Right lobe of liver (tissue), 6 donors: ENCODE data around the gene PRICKLE1. TPM values are rescaled to one million over a fixed set of nuclear protein-coding genes. Genes with fewer than 3 reads are reported as not detected.

Experiments
- ATAC-seq, 4 donors: fragments of 200-7000 bp; cut with Tn5 transposase; one replicate each; pipeline ENCODE4 v1.9.1; 2020; ENCODE audit warnings: mild to moderate bottlenecking in 4 of 4, moderate library complexity in 4 of 4
- DNase-seq, 3 donors: peaks; one replicate each; pipeline ENCODE4 v3.0.0-alpha.2; 2020
- H3K27ac ChIP-seq, 3 donors: fragments of 200-600 bp; one replicate each; pipeline ENCODE4 v1.8.0; 2022
- H3K27me3 ChIP-seq, 2 donors: fragments of 200-600 bp; one replicate each; pipeline ENCODE4 v1.8.0; 2022
- H3K36me3 ChIP-seq, 4 donors: fragments of 200-600 bp; sonication (generic) in 1 of 4; one replicate each; pipeline versions ENCODE4 v1.5.1 to v1.8.0; 2017 to 2022; ENCODE audit warnings: control low read depth in 1 of 4
- H3K4me1 ChIP-seq, 4 donors: fragments of 200-600 bp; sonication (generic) in 1 of 4; one replicate each; pipeline versions ENCODE4 v1.5.1 to v1.8.0; 2017 to 2022; ENCODE audit warnings: control low read depth in 1 of 4
- H3K4me3 ChIP-seq, 3 donors: fragments of 200-600 bp; one replicate each; pipeline ENCODE4 v1.8.0; 2022
- H3K9me3 ChIP-seq, 4 donors: fragments of 200-600 bp; sonication (generic) in 1 of 4; one replicate each; pipeline versions ENCODE4 v1.5.1 to v1.8.0; 2017 to 2022; ENCODE audit warnings: control low read depth in 1 of 4
- POLR2A ChIP-seq: fragments of 450-650 bp; IDR thresholded peaks from one replicate; pipeline ENCODE4 v1.6.1; 2017; ENCODE audit warnings: antibody characterized with exemption, mild to moderate bottlenecking
- WGBS: methylation state at CpG from one replicate; pipeline ENCODE4 v1.1.6; 2018; ENCODE audit warnings: low coverage, low lambda C conversion rate; ENCODE audit not compliant: insufficient coverage; ENCODE audit errors: missing lambda C conversion rate; 5-methylcytosine and 5-hydroxymethylcytosine counted together
- intact Hi-C, 2 donors: fragments of 100-400 bp; cut with DNase I; formaldehyde crosslinking; loops; one replicate each; pipeline versions ENCODE4 v1.11.2 to v1.14.1; 2022
- total RNA-seq, 6 experiments: library from RNA; depleted of rRNA in 2 of 6; stranded (reverse); fragments of >200 nt in 2 of 6; fragmentation: NEBNext Ultra II Directional in 3 of 6; extraction: Animal tissue kit (Norgen Biotek cat#: 25700) in 3 of 6; gene quantifications; one replicate each; pipeline versions ENCODE4 v1.1.0 to v1.2.4, GENCODE V29; 2016 to 2023
- TF ChIP-seq, protein P1 (sequence below), 4 donors: fragments of 200-600 bp in 3 of 4; fragments of 450-650 bp in 1 of 4; IDR thresholded peaks; one replicate each; pipeline versions ENCODE4 v1.5.1 to v1.8.0; 2016 to 2022; ENCODE audit warnings: antibody characterized with exemption in 4 of 4, mild to moderate bottlenecking in 2 of 4
- donor health status: DM: no; HTN: yes; CAD: no.
- donor health status: DM: no; HTN: no; CAD: no.
- donor health status: DM: no; HTN: no; CAD: no.
- donor health status: DM: no; HTN: yes; CAD: no.
- donor health status: DM: no; HTN: yes; CAD: no.

The PRICKLE1 gene
- total RNA-seq, 6 experiments from 2014 or later: 0.79 to 2.9 (median 1.1) TPM

DNA sequence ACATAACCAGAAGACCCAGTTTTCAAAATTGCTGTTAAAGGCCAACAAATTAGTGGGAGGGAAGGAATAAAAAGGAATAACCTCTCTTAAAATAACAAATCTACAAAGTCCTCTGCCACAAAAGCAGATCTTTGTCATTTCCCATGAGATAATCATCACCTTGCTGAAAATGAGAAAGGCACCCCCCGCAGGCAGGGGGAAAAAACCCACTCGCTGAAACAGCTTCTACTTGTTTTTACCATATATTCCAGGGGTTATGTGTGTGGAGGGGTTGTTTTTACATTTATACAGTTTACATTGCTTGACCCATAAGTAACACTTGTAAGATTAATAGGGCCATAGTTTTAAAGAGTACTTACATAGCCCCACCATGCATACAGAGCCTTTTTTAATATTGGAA lies 131.0 kb downstream of the PRICKLE1 start:
- no peaks in the 10 kb centered on the region for H3K36me3 ChIP-seq
- no peaks in the 10 kb centered on the region for H3K4me1 ChIP-seq
- TF ChIP-seq POLR2A: no peak
- TF ChIP-seq, protein P1, sequence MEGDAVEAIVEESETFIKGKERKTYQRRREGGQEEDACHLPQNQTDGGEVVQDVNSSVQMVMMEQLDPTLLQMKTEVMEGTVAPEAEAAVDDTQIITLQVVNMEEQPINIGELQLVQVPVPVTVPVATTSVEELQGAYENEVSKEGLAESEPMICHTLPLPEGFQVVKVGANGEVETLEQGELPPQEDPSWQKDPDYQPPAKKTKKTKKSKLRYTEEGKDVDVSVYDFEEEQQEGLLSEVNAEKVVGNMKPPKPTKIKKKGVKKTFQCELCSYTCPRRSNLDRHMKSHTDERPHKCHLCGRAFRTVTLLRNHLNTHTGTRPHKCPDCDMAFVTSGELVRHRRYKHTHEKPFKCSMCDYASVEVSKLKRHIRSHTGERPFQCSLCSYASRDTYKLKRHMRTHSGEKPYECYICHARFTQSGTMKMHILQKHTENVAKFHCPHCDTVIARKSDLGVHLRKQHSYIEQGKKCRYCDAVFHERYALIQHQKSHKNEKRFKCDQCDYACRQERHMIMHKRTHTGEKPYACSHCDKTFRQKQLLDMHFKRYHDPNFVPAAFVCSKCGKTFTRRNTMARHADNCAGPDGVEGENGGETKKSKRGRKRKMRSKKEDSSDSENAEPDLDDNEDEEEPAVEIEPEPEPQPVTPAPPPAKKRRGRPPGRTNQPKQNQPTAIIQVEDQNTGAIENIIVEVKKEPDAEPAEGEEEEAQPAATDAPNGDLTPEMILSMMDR (IDR thresholded peaks at IDR 0.05): no peak
- WGBS: 91% methylated on average over 2 of the region's 2 CpGs
- no peaks in the 10 kb centered on the region for H3K9me3 ChIP-seq
- DNase-seq: no peak
- intact Hi-C loops: no loop called here
- no peak overlapping the region for H3K27ac ChIP-seq
- ATAC-seq: no peak
- H3K4me3 ChIP-seq: no peak overlapping the region
- H3K27me3 ChIP-seq: no peaks in the 10 kb centered on the region

DNA sequence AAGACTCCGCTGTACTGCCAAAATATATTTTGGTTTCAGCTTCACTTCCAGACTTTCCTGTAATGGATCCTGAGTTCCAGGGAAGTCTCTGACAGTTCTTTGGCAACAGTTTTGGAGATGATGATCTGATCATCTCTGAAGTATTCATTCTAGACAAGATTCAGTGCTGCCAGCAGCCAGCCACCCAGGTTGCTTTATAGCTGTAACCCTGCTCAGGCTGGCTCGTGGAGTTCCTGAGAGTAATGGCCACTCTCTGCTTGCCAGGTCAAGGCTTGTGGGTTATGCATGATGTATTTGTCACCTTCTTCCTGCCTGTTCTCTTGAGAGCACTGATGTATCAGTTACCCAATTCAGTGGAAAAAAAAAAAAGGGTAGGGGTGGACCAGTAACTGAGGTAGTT lies 139.3 kb downstream of the PRICKLE1 start:
- peaks cover 0 to 9% (median 4%) of the 10 kb centered on the region in 4 donors for H3K36me3 ChIP-seq
- intact Hi-C loops: no loop called here
- H3K27ac ChIP-seq: no peak overlapping the region
- TF ChIP-seq, protein P1 (IDR thresholded peaks at IDR 0.05): no peak
- TF ChIP-seq POLR2A: no peak
- H3K27me3 ChIP-seq: no peaks in the 10 kb centered on the region
- DNase-seq: no peak
- no peak overlapping the region for H3K4me3 ChIP-seq
- H3K4me1 ChIP-seq: no peaks in the 10 kb centered on the region
- ATAC-seq: no peak
- 71% methylated on average over 1 of the region's 2 CpGs for WGBS
- no peaks in the 10 kb centered on the region for H3K9me3 ChIP-seq

DNA sequence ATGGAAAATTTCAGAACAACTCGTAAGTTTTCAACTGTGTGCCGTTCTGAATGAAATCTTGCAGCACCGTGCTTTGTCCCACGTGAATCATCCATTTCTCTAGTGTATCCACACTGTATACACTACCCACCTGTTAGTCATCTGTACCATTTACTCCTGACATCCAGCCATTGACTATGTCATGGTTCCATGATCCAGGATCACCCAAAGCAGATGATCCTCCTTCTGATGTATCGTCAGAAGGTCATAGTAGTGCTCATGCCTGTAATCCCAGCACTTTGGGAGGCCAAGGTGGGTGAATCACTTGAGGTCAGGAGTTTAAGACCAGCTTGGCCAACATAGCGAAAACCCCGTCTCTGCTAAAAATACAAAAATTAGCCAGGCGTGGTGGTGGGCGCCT lies 140.7 kb downstream of the PRICKLE1 start:
- no peaks in the 10 kb centered on the region for H3K4me1 ChIP-seq
- H3K36me3 ChIP-seq: peaks cover 0 to 9% (median 4%) of the 10 kb centered on the region in 4 donors
- H3K9me3 ChIP-seq: no peaks in the 10 kb centered on the region
- intact Hi-C loops: no loop called here
- ATAC-seq: no peak
- no peak overlapping the region for H3K4me3 ChIP-seq
- H3K27ac ChIP-seq: no peak overlapping the region
- 100% methylated on average over 7 of the region's 9 CpGs for WGBS
- DNase-seq: no peak
- H3K27me3 ChIP-seq: no peaks in the 10 kb centered on the region
- TF ChIP-seq POLR2A: no peak
- TF ChIP-seq, protein P1 (IDR thresholded peaks at IDR 0.05): no peak

DNA sequence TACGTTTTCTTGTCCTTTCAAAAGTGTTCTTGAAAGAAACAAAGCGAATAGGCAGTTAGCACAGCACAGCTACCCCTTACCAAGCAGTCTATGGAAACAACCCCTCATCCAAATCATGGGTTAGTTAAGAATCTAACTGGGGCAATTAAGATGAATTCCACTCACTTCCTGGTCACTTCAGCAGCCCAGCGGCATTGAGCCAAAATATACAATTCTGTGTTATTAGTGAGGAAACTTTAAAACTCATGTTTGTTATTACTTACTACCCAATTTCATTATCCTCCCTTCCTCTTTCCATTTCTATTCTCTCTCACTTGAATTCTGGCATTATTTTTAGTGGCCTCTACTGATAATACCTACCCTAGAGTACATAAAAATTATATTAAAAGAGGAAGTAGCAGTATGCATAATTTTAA lies 142.2 kb downstream of the PRICKLE1 start:
- ATAC-seq (no peak), DNase-seq (no peak)
- Histone ChIP-seq H3K4me1 (no peaks in the 10 kb centered on the region), H3K36me3 (peaks cover 0 to 14% (median 4%) of the 10 kb centered on the region in 4 donors), H3K27ac (no peak overlapping the region), H3K9me3 (no peaks in the 10 kb centered on the region), H3K4me3 (no peak overlapping the region), H3K27me3 (no peaks in the 10 kb centered on the region)
- intact Hi-C loops: no loop called here
- 80% methylated on average over 3 of the region's 3 CpGs for WGBS
- TF ChIP-seq POLR2A: no peak
- TF ChIP-seq, protein P1 (IDR thresholded peaks at IDR 0.05): no peak

DNA sequence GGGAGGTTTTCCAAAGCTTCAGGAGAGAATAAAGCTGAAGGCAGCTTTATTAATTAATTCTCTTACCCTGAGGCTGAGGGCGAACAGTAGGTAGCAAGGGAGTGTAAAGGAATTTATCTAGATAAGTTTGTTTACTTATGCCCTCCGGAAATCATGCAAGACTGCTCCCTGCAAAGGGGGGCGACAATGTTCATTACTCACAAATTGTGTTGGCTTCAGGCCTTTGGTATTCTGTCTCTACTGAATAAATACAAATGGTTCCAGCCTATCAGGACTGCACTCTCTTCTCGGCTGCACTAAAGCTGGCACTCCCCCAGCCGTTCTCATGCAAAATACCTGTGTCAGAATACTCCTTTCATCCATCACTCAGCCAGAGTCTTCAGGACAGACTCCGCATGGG lies 142.8 kb downstream of the PRICKLE1 start:
- Histone ChIP-seq H3K27me3 (no peaks in the 10 kb centered on the region), H3K9me3 (no peaks in the 10 kb centered on the region), H3K4me3 (no peak overlapping the region), H3K36me3 (peaks cover 0 to 15% (median 4%) of the 10 kb centered on the region in 4 donors), H3K27ac (no peak overlapping the region), H3K4me1 (no peaks in the 10 kb centered on the region)
- TF ChIP-seq POLR2A: no peak
- TF ChIP-seq, protein P1 (IDR thresholded peaks at IDR 0.05): no peak
- no peak for DNase-seq
- WGBS: 81% methylated on average over 6 of the region's 6 CpGs
- no peak for ATAC-seq
- intact Hi-C loops: no loop called here
